ENCODE data around the gene CAPN12. TPM values are rescaled to one million over a fixed set of nuclear protein-coding genes. Genes with fewer than 3 reads are reported as not detected.
"Not testable (repeated sequence)": the region's sequence is repeated elsewhere in the genome, so short reads cannot be mapped to it uniquely, and the experiment has no call there.

Gene CAPN12
- total and polyA plus RNA-seq, 5 donors from 2014 or later: 1.0 to 6.1 (median 2.2) TPM

DNA sequence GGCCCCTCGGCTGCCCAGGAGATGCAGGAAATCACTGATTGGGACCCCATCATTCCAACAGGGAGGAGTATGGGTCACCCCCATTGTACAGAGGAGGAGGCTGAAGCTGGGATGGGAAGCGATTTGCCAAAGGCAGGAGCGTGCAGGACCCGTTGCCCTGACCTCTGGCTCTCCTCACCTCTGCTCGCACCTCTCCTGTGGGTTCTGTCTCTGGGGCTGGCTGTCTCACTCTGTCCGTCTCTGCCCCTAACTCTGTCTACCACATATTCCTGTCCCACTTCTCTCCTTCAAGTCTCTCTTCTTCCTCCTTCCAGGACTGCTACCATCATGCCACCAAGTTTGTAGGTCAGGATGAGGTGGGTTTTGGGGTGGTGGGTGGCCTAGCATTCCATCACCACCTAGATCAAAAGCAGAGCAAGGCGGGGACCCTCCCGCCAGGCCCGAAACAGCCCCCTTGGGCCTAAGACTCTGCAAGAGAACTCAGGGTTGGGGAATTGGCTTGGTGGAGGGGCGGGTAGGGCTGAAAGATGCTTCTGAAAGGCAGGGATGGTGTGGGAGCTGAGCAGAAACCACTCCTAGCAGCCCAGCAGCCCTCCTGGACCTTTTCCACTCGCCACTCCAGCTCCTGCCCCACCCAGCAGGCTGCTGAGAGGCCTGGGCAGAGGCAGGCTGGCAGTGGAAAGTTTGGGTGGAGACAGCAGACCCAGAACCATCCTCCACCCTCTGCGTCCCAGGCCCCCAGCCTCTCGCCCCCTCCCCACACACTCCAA, 30.1 kb upstream of the CAPN12 start:
- DNase-seq (no peak), ATAC-seq (ENCODE audit: low read depth in 2 of 2) (no peak)
- H3K4me3 Mint-ChIP-seq: peak overlapping the region in 1 of 4 donors; percentile 83
- peaks cover 0 to 6% (median 2%) of the 10 kb centered on the region in 4 donors for H3K4me1 Mint-ChIP-seq
- Histone ChIP-seq H3K4me1 (ENCODE audit: control insufficient read depth, insufficient read depth, low read length, poor library complexity, severe bottlenecking) (peaks cover 8% of the 10 kb centered on the region), H3K9me3 (ENCODE audit: control insufficient read depth in 2 of 2, low read length in 2 of 2) (no peaks in the 10 kb centered on the region), H3K27me3 (ENCODE audit: control insufficient read depth, insufficient read depth, low read length) (no peaks in the 10 kb centered on the region), H3K27ac (ENCODE audit: insufficient read depth, low read length, poor library complexity, severe bottlenecking) (no peak overlapping the region), H3K36me3 (ENCODE audit: control insufficient read depth, insufficient read depth, low read length) (no peaks in the 10 kb centered on the region), H3K4me3 (ENCODE audit: low read depth, low read length) (no peak overlapping the region)
- peaks cover 0 to 1% (median 0%) of the 10 kb centered on the region in 7 donors for H3K9me3 Mint-ChIP-seq
- no peak overlapping the region for H3K27ac Mint-ChIP-seq
- peaks cover 5% of the 10 kb centered on the region for H3K27me3 Mint-ChIP-seq
- no peaks in the 10 kb centered on the region for H3K36me3 Mint-ChIP-seq

DNA sequence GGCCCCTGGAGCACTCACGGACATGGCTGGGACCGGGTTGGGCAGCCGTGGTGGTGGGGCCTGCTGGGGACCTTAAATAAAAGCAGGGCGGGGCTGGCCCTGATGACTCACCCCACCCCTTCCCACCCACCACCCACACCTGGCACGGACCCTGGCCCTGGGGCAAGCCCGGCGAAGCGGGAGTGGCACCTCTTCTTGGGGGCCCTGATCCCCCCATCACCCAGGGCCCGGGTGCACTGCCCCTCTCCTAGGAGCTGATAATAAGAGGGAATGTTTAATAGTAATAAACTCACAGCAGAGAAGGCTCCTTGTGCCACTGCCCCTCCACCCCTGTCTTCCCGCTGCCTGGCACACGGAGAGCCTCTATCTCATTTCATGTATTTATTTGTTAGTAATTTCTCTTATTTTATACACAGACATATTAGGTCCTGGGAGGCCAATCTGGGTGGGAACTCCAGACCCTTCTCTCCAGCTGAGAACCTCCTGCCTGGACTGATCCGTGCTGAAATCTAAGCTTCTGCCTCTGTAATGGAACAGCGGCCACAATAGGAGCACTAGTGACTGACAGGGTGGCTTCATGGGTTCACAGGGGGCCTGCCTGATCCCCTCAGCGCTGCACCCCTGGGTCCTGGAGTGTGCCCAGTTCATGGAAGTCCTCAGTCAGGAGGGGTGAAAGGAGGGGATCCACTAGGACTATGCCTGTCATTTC, 29.3 kb upstream of the CAPN12 start, which contains the start of gene LGALS7:
TSS of gene LGALS7 (minus strand) at position 49 of the 709 bp plus-strand sequence. CDS start at position 24, 25 bp downstream.
- no peak within 1 kb of the TSS for H3K27ac ChIP-seq (ENCODE audit: insufficient read depth, low read length, poor library complexity, severe bottlenecking)
- peaks cover 10% of the 10 kb centered on the region for H3K4me1 ChIP-seq (ENCODE audit: control insufficient read depth, insufficient read depth, low read length, poor library complexity, severe bottlenecking)
- no peaks in the 10 kb centered on the region for H3K9me3 ChIP-seq (ENCODE audit: control insufficient read depth in 2 of 2, low read length in 2 of 2)
- H3K4me1 Mint-ChIP-seq: peaks cover 0 to 9% (median 3%) of the 10 kb centered on the region in 4 donors
- no peaks in the 10 kb centered on the region for H3K36me3 Mint-ChIP-seq
- H3K27me3 ChIP-seq (ENCODE audit: control insufficient read depth, insufficient read depth, low read length): no peaks in the 10 kb centered on the region
- H3K4me3 ChIP-seq (ENCODE audit: low read depth, low read length): no peak within 1 kb of the TSS
- DNase-seq (no peak), ATAC-seq (ENCODE audit: low read depth in 2 of 2) (no peak)
- peaks cover 0 to under 1% (median 0%) of the 10 kb centered on the region in 7 donors for H3K9me3 Mint-ChIP-seq
- H3K4me3 Mint-ChIP-seq: peak within 1 kb of the TSS in 1 of 4 donors; percentile 83
- no peaks in the 10 kb centered on the region for H3K36me3 ChIP-seq (ENCODE audit: control insufficient read depth, insufficient read depth, low read length)
- H3K27ac Mint-ChIP-seq: no peak within 1 kb of the TSS
- H3K27me3 Mint-ChIP-seq: peaks cover 2% of the 10 kb centered on the region

- H3K4me3 Mint-ChIP-seq; H3K27me3 Mint-ChIP-seq; H3K4me1 Mint-ChIP-seq; H3K4me3 ChIP-seq (ENCODE audit: low read depth, low read length); H3K36me3 ChIP-seq (ENCODE audit: control insufficient read depth, insufficient read depth, low read length); H3K27ac ChIP-seq (ENCODE audit: insufficient read depth, low read length, poor library complexity, severe bottlenecking); H3K27me3 ChIP-seq (ENCODE audit: control insufficient read depth, insufficient read depth, low read length); H3K36me3 Mint-ChIP-seq; H3K9me3 ChIP-seq (ENCODE audit: control insufficient read depth in 2 of 2, low read length in 2 of 2); ATAC-seq (ENCODE audit: low read depth in 2 of 2); H3K9me3 Mint-ChIP-seq; DNase-seq; H3K27ac Mint-ChIP-seq: not testable (repeated sequence)
- peaks cover 10% of the 10 kb centered on the region for H3K4me1 ChIP-seq (ENCODE audit: control insufficient read depth, insufficient read depth, low read length, poor library complexity, severe bottlenecking)
These were observed 27.3 kb upstream of the CAPN12 start for GRCh38 chr19:38771569-38771968.

DNA sequence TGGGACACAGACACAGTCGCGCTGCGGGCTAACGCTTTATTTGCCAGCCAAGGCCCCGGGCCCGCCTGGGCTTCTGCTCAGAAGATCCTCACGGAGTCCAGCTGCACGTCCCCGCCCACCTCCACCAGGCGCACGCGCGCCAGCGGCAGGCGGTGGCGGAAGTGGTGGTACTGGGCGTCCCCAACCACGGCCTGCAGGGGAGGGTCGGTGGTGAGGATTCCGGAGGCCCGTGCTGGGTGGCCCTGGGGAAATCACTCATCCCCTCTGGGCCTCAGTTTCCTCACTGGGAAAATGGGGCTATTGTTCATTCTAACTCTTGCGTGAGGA, 26.6 kb upstream of the CAPN12 start:
- not testable (repeated sequence) for H3K9me3 ChIP-seq (ENCODE audit: control insufficient read depth in 2 of 2, low read length in 2 of 2); H3K36me3 Mint-ChIP-seq; H3K27me3 ChIP-seq (ENCODE audit: control insufficient read depth, insufficient read depth, low read length); H3K36me3 ChIP-seq (ENCODE audit: control insufficient read depth, insufficient read depth, low read length); H3K4me3 ChIP-seq (ENCODE audit: low read depth, low read length); H3K4me3 Mint-ChIP-seq; H3K27ac Mint-ChIP-seq; H3K27me3 Mint-ChIP-seq; H3K4me1 Mint-ChIP-seq; DNase-seq; H3K27ac ChIP-seq (ENCODE audit: insufficient read depth, low read length, poor library complexity, severe bottlenecking); H3K9me3 Mint-ChIP-seq
- H3K4me1 ChIP-seq (ENCODE audit: control insufficient read depth, insufficient read depth, low read length, poor library complexity, severe bottlenecking): peaks cover 10% of the 10 kb centered on the region
- ATAC-seq (ENCODE audit: low read depth in 2 of 2): peak; percentile 68 to 76

DNA sequence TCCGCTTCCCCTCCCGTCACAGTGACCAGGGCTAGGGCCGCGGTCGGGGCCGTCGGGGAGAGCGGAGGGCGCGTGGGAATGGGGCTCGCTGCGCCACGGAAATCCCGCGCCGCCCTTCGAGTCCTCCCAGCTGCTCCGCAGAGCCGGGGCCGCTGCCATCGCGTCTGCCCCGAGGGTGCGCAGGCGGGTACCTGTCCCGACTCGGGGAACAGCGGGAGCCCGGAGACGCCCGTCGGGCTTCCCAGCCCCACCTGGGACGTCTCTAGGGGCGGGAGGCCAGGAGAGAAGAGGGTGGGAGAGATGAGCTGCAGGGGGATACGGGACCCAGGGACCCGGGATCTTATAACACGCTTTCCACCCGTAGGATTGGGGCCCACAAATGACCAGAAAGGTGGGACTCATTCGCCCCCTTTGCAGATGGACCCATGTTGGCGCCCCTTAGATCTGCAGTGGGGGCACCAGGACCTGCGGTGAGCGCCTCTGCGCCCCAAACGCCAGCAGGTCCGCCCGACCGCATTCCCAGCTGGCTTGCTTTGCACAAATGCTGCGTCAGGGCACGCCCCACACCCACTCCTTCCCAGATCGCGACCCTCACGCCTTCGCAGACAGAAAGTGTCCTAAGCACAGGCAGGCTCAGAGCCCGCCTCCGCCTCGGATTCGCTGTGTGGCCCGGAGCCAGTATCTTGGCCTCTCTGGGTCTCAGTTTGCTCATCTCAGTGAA, 26.1 kb upstream of the CAPN12 start:
- not testable (repeated sequence) for H3K36me3 Mint-ChIP-seq; H3K27ac Mint-ChIP-seq; H3K9me3 ChIP-seq (ENCODE audit: control insufficient read depth in 2 of 2, low read length in 2 of 2); H3K27me3 ChIP-seq (ENCODE audit: control insufficient read depth, insufficient read depth, low read length); H3K36me3 ChIP-seq (ENCODE audit: control insufficient read depth, insufficient read depth, low read length); ATAC-seq (ENCODE audit: low read depth in 2 of 2); H3K4me3 ChIP-seq (ENCODE audit: low read depth, low read length); H3K4me3 Mint-ChIP-seq; H3K4me1 Mint-ChIP-seq; DNase-seq; H3K9me3 Mint-ChIP-seq; H3K27me3 Mint-ChIP-seq
- H3K27ac ChIP-seq (ENCODE audit: insufficient read depth, low read length, poor library complexity, severe bottlenecking): peak overlapping the region; percentile 75
- peaks cover 10% of the 10 kb centered on the region for H3K4me1 ChIP-seq (ENCODE audit: control insufficient read depth, insufficient read depth, low read length, poor library complexity, severe bottlenecking)

DNA sequence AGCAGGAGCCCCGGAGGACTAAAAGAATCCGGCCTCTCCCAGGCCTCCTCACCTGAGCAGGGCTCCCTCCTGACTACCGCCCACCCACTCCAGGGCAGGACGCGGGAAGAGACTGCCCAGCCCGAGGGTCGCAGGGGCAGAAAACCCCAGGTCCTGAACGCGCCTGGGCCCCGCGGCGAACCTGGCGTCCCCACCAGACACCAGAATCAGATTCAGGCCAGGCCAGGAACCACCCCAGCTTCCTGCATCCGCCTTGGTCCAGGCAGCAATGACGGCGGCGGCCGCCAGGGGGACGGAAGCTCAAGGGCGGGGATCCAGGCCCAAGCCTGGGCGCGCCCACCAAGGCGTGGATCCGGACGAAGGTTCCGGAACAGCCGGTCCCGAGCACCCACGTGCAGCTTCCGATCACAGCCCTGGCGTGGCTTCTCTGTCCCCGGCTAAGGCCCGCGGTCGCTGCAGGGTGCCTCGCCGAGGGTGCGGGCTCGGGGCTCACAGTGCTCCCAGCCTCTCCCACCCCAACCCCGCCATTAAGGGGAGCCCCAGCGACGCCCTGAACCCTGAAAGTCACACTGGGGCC, 25.4 kb upstream of the CAPN12 start:
- H3K36me3 ChIP-seq (ENCODE audit: control insufficient read depth, insufficient read depth, low read length): no peaks in the 10 kb centered on the region
- H3K4me1 ChIP-seq (ENCODE audit: control insufficient read depth, insufficient read depth, low read length, poor library complexity, severe bottlenecking): peaks cover 10% of the 10 kb centered on the region
- Mint-ChIP-seq H3K27ac (peak overlapping the region; percentile 89 to 93 (median 90)), H3K4me1 (peaks cover 0 to 9% (median 3%) of the 10 kb centered on the region in 4 donors), H3K27me3 (no peaks in the 10 kb centered on the region), H3K36me3 (no peaks in the 10 kb centered on the region), H3K9me3 (no peaks in the 10 kb centered on the region), H3K4me3 (peak overlapping the region; percentile 5 to 77 (median 59))
- no peak overlapping the region for H3K4me3 ChIP-seq (ENCODE audit: low read depth, low read length)
- DNase-seq (peak; percentile 80 to 94 (median 89)), ATAC-seq (ENCODE audit: low read depth in 2 of 2) (peak; percentile 86 to 89)
- H3K27ac ChIP-seq (ENCODE audit: insufficient read depth, low read length, poor library complexity, severe bottlenecking): peak overlapping the region; percentile 75
- no peaks in the 10 kb centered on the region for H3K27me3 ChIP-seq (ENCODE audit: control insufficient read depth, insufficient read depth, low read length)
- H3K9me3 ChIP-seq (ENCODE audit: control insufficient read depth in 2 of 2, low read length in 2 of 2): no peaks in the 10 kb centered on the region

GRCh38 chr19:38766276-38767047, 22.2 kb upstream of the CAPN12 start:
- DNase-seq (no peak), ATAC-seq (ENCODE audit: low read depth in 2 of 2) (no peak)
- H3K36me3 Mint-ChIP-seq: no peaks in the 10 kb centered on the region
- no peak overlapping the region for H3K4me3 Mint-ChIP-seq
- no peak overlapping the region for H3K4me3 ChIP-seq (ENCODE audit: low read depth, low read length)
- H3K27me3 Mint-ChIP-seq: peaks cover 2% of the 10 kb centered on the region
- no peaks in the 10 kb centered on the region for H3K9me3 Mint-ChIP-seq
- no peaks in the 10 kb centered on the region for H3K36me3 ChIP-seq (ENCODE audit: control insufficient read depth, insufficient read depth, low read length)
- H3K9me3 ChIP-seq (ENCODE audit: control insufficient read depth in 2 of 2, low read length in 2 of 2): no peaks in the 10 kb centered on the region
- H3K4me1 Mint-ChIP-seq: peaks cover 0 to 9% (median 5%) of the 10 kb centered on the region in 4 donors
- H3K27ac ChIP-seq (ENCODE audit: insufficient read depth, low read length, poor library complexity, severe bottlenecking): no peak overlapping the region
- H3K4me1 ChIP-seq (ENCODE audit: control insufficient read depth, insufficient read depth, low read length, poor library complexity, severe bottlenecking): peaks cover 10% of the 10 kb centered on the region
- H3K27me3 ChIP-seq (ENCODE audit: control insufficient read depth, insufficient read depth, low read length): no peaks in the 10 kb centered on the region
- no peak overlapping the region for H3K27ac Mint-ChIP-seq
